Neural cell (in vitro differentiated cells): Measurements from ENCODE around the gene TXNDC11. TPM values are rescaled to one million over a fixed set of nuclear protein-coding genes. Genes with fewer than 3 reads are reported as not detected.

Experiments used
- H2AFZ ChIP-seq: fragments of 200-600, 300-800 bp; sonication (generic), shearing (Covaris generic); 2 replicates; pipeline ENCODE4 v1.6.0; 2014; ENCODE audit warnings: low read depth, mild to moderate bottlenecking, antibody characterized with exemption, low read length, moderate library complexity
- H3F3A ChIP-seq: fragments of 200-600 bp; shearing (Covaris generic); 2 replicates; pipeline ENCODE4 v1.6.1; 2016; ENCODE audit warnings: mild to moderate bottlenecking, moderate library complexity, mixed read lengths, antibody characterized with exemption, low read length; ENCODE audit not compliant: insufficient read depth, poor library complexity, severe bottlenecking
- H3K27ac ChIP-seq: fragments of 200-600, 300-800 bp; sonication (generic), shearing (Covaris generic); 2 replicates; pipeline ENCODE4 v1.5.1; 2014; ENCODE audit warnings: mild to moderate bottlenecking, low read length, moderate library complexity
- H3K27me3 ChIP-seq: fragments of 300-800, 200-600 bp; sonication (generic), shearing (Covaris generic); 2 replicates; pipeline ENCODE4 v1.6.0; 2014; ENCODE audit warnings: mild to moderate bottlenecking, low read depth, low read length, moderate library complexity; ENCODE audit not compliant: insufficient read depth
- H3K36me3 ChIP-seq: fragments of 300-800, 200-600 bp; sonication (generic), shearing (Covaris generic); 2 replicates; pipeline ENCODE4 v1.5.1; 2014; ENCODE audit warnings: mild to moderate bottlenecking, antibody characterized with exemption, low read length, moderate library complexity; ENCODE audit not compliant: insufficient read depth
- H3K4me2 ChIP-seq: fragments of 300-800, 200-600 bp; sonication (generic), shearing (Covaris generic); 2 replicates; pipeline ENCODE4 v1.6.0; 2014; ENCODE audit warnings: mild to moderate bottlenecking, low read length
- H3K4me3 ChIP-seq: fragments of 300-800, 200-600 bp; sonication (generic), shearing (Covaris generic); 2 replicates; pipeline ENCODE4 v1.5.1; 2014; ENCODE audit warnings: mild to moderate bottlenecking, low read length, moderate library complexity
- H3K79me2 ChIP-seq: fragments of 200-600 bp; shearing (Covaris generic); replicated peaks from 2 replicates; pipeline ENCODE4 v1.6.0; 2014; ENCODE audit warnings: mild to moderate bottlenecking, low read length, moderate library complexity; ENCODE audit not compliant: insufficient read depth
- H3K9ac ChIP-seq: fragments of 300-800, 200-600 bp; sonication (generic), shearing (Covaris generic); 2 replicates; pipeline ENCODE4 v1.6.1; 2016; ENCODE audit warnings: mild to moderate bottlenecking, low read length, mixed read lengths
- H3K9me2 ChIP-seq: fragments of 200-600 bp; shearing (Covaris generic); 2 replicates; pipeline ENCODE4 v1.6.1; 2016; ENCODE audit warnings: mild to moderate bottlenecking, low read length, mixed read lengths; ENCODE audit not compliant: insufficient read depth
- H3K9me3 ChIP-seq: fragments of 200-600, 300-800 bp; sonication (generic), shearing (Covaris generic); 2 replicates; pipeline ENCODE4 v1.6.1; 2016; ENCODE audit warnings: mild to moderate bottlenecking, mixed run types, low read length, moderate library complexity, mixed read lengths
- H4K20me1 ChIP-seq: fragments of 200-600 bp; shearing (Covaris generic); 2 replicates; pipeline ENCODE4 v1.6.1; 2016; ENCODE audit warnings: mild to moderate bottlenecking, mixed run types; ENCODE audit not compliant: insufficient read depth
- EP300 ChIP-seq: fragments of 450-650 bp; conservative IDR thresholded peaks from 2 replicates; pipeline ENCODE4 v1.6.1; 2014; ENCODE audit warnings: antibody characterized with exemption, mild to moderate bottlenecking, moderate library complexity; ENCODE audit not compliant: poor library complexity, severe bottlenecking
- EZH2 ChIP-seq: fragments of 200-600, 300-800 bp; shearing (Covaris generic), sonication (generic); IDR thresholded peaks from 2 replicates; pipeline ENCODE4 v1.6.1; 2014; ENCODE audit warnings: antibody characterized with exemption, low read length, borderline replicate concordance, mild to moderate bottlenecking; ENCODE audit not compliant: insufficient read depth, poor library complexity, severe bottlenecking
- MXI1 ChIP-seq: fragments of 450-650 bp; conservative IDR thresholded peaks from 2 replicates; pipeline ENCODE4 v1.6.1; 2014; ENCODE audit warnings: antibody characterized with exemption, mild to moderate bottlenecking; ENCODE audit not compliant: poor library complexity, severe bottlenecking
- POLR2AphosphoS5 ChIP-seq: IDR thresholded peaks from 2 replicates; pipeline ENCODE4 v1.6.1; 2012
- RAD21 ChIP-seq: fragments of 450-650 bp; conservative IDR thresholded peaks from 2 replicates; pipeline ENCODE4 v1.6.1; 2014; ENCODE audit warnings: antibody characterized with exemption, mild to moderate bottlenecking, moderate library complexity
- SMC3 ChIP-seq: fragments of 450-650 bp; conservative IDR thresholded peaks from 2 replicates; pipeline ENCODE4 v1.6.1; 2014; ENCODE audit warnings: antibody characterized with exemption, mild to moderate bottlenecking, moderate library complexity; ENCODE audit not compliant: poor library complexity
- TAF1 ChIP-seq: IDR thresholded peaks from 2 replicates; pipeline ENCODE4 v1.6.1; 2012; ENCODE audit warnings: low read depth
- polyA plus RNA-seq: library from polyadenylated mRNA; depleted of rRNA; stranded (reverse); fragments of >200 nt; gene quantifications from 2 replicates; pipeline ENCODE4 v1.2.3, GENCODE V29; 2014
- TF ChIP-seq, protein P1 (sequence below): fragments of 450-650 bp; IDR thresholded peaks from 2 replicates; pipeline ENCODE4 v1.5.1; 2014; ENCODE audit warnings: antibody characterized with exemption, mild to moderate bottlenecking, moderate library complexity; ENCODE audit not compliant: poor library complexity, severe bottlenecking
- TF ChIP-seq, protein P2 (sequence below): IDR thresholded peaks from 2 replicates; pipeline ENCODE4 v1.6.1; 2012; ENCODE audit warnings: borderline replicate concordance

Gene TXNDC11
- polyA plus RNA-seq, 1 donor from 2014 or later = 10.9 TPM

DNA sequence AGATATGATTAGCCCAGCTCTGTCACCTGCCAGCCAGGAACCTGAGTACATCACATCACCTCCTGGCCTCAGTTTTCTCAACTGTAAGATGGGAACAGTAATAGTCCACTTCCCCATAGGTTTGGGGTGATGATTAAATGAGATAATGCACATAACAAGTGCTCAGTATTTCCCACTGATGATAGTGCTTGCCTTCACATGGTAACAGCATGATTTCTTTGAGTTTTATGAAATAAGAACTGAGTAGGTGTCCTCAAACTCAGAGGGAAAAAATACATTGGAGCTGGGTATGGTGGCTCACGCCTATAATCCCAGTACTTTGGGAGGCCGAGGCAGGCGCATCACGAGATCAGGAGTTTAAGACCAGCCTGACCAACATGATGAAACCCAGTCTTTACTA, 104.5 kb downstream of the TXNDC11 start:
- Histone ChIP-seq H3K9ac (no peak overlapping the region), H3F3A (no peaks in the 10 kb centered on the region), H3K27me3 (no peaks in the 10 kb centered on the region), H3K4me3 (no peak overlapping the region), H3K9me3 (no peaks in the 10 kb centered on the region), H3K36me3 (no peaks in the 10 kb centered on the region), H4K20me1 (no peaks in the 10 kb centered on the region), H3K79me2 (no peaks in the 10 kb centered on the region), H3K9me2 (no peaks in the 10 kb centered on the region), H3K4me2 (no peak overlapping the region), H3K27ac (no peak overlapping the region), H2AFZ (no peak overlapping the region)
- TF ChIP-seq, protein P1, sequence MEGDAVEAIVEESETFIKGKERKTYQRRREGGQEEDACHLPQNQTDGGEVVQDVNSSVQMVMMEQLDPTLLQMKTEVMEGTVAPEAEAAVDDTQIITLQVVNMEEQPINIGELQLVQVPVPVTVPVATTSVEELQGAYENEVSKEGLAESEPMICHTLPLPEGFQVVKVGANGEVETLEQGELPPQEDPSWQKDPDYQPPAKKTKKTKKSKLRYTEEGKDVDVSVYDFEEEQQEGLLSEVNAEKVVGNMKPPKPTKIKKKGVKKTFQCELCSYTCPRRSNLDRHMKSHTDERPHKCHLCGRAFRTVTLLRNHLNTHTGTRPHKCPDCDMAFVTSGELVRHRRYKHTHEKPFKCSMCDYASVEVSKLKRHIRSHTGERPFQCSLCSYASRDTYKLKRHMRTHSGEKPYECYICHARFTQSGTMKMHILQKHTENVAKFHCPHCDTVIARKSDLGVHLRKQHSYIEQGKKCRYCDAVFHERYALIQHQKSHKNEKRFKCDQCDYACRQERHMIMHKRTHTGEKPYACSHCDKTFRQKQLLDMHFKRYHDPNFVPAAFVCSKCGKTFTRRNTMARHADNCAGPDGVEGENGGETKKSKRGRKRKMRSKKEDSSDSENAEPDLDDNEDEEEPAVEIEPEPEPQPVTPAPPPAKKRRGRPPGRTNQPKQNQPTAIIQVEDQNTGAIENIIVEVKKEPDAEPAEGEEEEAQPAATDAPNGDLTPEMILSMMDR = no peak
- TF ChIP-seq SMC3 (no peak), POLR2AphosphoS5 (no peak), RAD21 (no peak)
- TF ChIP-seq, protein P2, sequence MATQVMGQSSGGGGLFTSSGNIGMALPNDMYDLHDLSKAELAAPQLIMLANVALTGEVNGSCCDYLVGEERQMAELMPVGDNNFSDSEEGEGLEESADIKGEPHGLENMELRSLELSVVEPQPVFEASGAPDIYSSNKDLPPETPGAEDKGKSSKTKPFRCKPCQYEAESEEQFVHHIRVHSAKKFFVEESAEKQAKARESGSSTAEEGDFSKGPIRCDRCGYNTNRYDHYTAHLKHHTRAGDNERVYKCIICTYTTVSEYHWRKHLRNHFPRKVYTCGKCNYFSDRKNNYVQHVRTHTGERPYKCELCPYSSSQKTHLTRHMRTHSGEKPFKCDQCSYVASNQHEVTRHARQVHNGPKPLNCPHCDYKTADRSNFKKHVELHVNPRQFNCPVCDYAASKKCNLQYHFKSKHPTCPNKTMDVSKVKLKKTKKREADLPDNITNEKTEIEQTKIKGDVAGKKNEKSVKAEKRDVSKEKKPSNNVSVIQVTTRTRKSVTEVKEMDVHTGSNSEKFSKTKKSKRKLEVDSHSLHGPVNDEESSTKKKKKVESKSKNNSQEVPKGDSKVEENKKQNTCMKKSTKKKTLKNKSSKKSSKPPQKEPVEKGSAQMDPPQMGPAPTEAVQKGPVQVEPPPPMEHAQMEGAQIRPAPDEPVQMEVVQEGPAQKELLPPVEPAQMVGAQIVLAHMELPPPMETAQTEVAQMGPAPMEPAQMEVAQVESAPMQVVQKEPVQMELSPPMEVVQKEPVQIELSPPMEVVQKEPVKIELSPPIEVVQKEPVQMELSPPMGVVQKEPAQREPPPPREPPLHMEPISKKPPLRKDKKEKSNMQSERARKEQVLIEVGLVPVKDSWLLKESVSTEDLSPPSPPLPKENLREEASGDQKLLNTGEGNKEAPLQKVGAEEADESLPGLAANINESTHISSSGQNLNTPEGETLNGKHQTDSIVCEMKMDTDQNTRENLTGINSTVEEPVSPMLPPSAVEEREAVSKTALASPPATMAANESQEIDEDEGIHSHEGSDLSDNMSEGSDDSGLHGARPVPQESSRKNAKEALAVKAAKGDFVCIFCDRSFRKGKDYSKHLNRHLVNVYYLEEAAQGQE = no peak

DNA sequence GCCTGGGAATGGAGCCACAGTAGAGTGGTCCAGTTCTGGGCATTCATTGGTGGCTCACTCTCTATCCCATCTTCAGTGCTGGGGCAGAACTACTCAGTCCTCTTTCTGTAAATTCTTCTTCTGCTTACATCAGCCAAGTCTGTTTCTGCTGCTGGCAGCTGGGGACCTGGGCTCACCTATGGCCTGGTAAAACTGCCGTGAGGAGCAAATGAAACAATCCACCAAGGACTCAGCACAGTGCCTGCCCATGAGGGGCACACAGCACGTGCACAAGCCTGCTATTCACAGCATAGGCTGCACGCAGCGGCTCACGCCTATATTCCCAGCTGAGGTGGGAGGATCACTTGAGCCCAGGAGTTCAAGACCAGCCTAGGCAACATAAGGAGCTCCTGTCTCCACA, 105.3 kb downstream of the TXNDC11 start:
- Histone ChIP-seq H3K27me3 (no peaks in the 10 kb centered on the region), H3K9me2 (no peaks in the 10 kb centered on the region), H3K27ac (no peak overlapping the region), H4K20me1 (no peaks in the 10 kb centered on the region), H3K9me3 (no peaks in the 10 kb centered on the region), H2AFZ (no peak overlapping the region), H3K9ac (no peak overlapping the region), H3F3A (no peaks in the 10 kb centered on the region), H3K79me2 (no peaks in the 10 kb centered on the region), H3K36me3 (no peaks in the 10 kb centered on the region), H3K4me3 (no peak overlapping the region), H3K4me2 (no peak overlapping the region)
- TF ChIP-seq MXI1 (no peak), TAF1 (no peak), POLR2AphosphoS5 (no peak), EZH2 (no peak), EP300 (no peak), SMC3 (no peak), RAD21 (no peak)
- TF ChIP-seq, protein P2 = no peak
- TF ChIP-seq, protein P1 = no peak
